Measurements from ENCODE around the gene RNPS1. TPM values are rescaled to one million over a fixed set of nuclear protein-coding genes. Genes with fewer than 3 reads are reported as not detected.

The RNPS1 gene
- total and polyA plus RNA-seq, 9 of the 15 experiments (the other 6 are each of a cell fraction or from before 2014, with no cell fraction given): 44.9 to 338 (median 202) TPM

- TF ChIP-seq E2F6 (IDR thresholded peaks at IDR 0.05; ENCODE audit: borderline replicate concordance in 1 of 2, extremely low read depth in 1 of 2, insufficient read depth in 1 of 2, insufficient read length in 1 of 2, low read depth in 1 of 2, low read length in 1 of 2, poor library complexity in 1 of 2, severe bottlenecking in 1 of 2) (peak in 1 of 2 experiments; percentile 48), ZNF24 (IDR thresholded peaks at IDR 0.05) (no peak), ELF1 (tag; IDR thresholded peaks at IDR 0.05) (no peak), CREM (IDR thresholded peaks at IDR 0.05; ENCODE audit: low read depth) (peak; percentile 44), CBFB (CRISPR knock-in tag; IDR thresholded peaks at IDR 0.05) (no peak), ZNF507 (tag; conservative IDR thresholded peaks at IDR 0.05) (no peak), ZNF324 (CRISPR knock-in tag; IDR thresholded peaks at IDR 0.05) (no peak), NFXL1 (CRISPR knock-in tag; IDR thresholded peaks at IDR 0.05) (no peak), TARDBP (IDR thresholded peaks at IDR 0.05) (no peak), MEIS2 (IDR thresholded peaks at IDR 0.05; ENCODE audit: partially characterized antibody) (no peak), AFF4 (CRISPR knock-in tag; IDR thresholded peaks at IDR 0.05) (no peak), NBN (IDR thresholded peaks at IDR 0.05; ENCODE audit: low read depth) (no peak), ZNF589 (CRISPR knock-in tag; IDR thresholded peaks at IDR 0.05; ENCODE audit: low read depth) (no peak), POLR2H (tag; IDR thresholded peaks at IDR 0.05; ENCODE audit: low read depth) (no peak), PBX2 (CRISPR knock-in tag; IDR thresholded peaks at IDR 0.05; ENCODE audit: low read depth) (no peak), PBX2 (tag; conservative IDR thresholded peaks at IDR 0.05; ENCODE audit: low read depth) (no peak), MAFF (IDR thresholded peaks at IDR 0.05; ENCODE audit: low read length) (no peak), RBM39 (optimal IDR thresholded peaks at IDR 0.05; ENCODE audit: low read depth, low read length) (no peak), ZNF134 (CRISPR knock-in tag; conservative IDR thresholded peaks at IDR 0.05) (no peak), ZNF668 (CRISPR knock-in tag; IDR thresholded peaks at IDR 0.05) (no peak), PHF8 (IDR thresholded peaks at IDR 0.05; ENCODE audit: borderline replicate concordance, low read length) (peak; percentile 61; the same call in 1 of the 2 replicates)
These were observed 53.9 kb downstream of the RNPS1 start (continued) for GRCh38 chr16:2213817-2214718.

Measured in K562 (cell line).